Prostate gland (tissue), 2 donors: ENCODE data around the gene STK11. TPM values are rescaled to one million over a fixed set of nuclear protein-coding genes. Genes with fewer than 3 reads are reported as not detected.

ENCODE experiments used
- DNase-seq: peaks from one replicate; pipeline ENCODE4 v3.0.0-alpha.2; 2019; ENCODE audit warnings: low spot score
- H3K27ac ChIP-seq, 2 donors: fragments of 200-600 bp; sonication (generic); 2 replicates each; pipeline ENCODE4 v1.5.1; 2017 to 2019
- H3K27me3 ChIP-seq: fragments of 200-600 bp; sonication (generic); replicated peaks from 2 replicates; pipeline ENCODE4 v1.5.1; 2019; ENCODE audit not compliant: insufficient read depth
- H3K36me3 ChIP-seq, 2 donors: fragments of 200-600 bp; sonication (generic); 1 replicate in 1 of 2; 2 replicates in 1 of 2; pipeline versions ENCODE4 v1.5.1 to v1.8.1; 2017 to 2019
- H3K4me1 ChIP-seq: fragments of 200-600 bp; sonication (generic); replicated peaks from 2 replicates; pipeline ENCODE4 v1.5.1; 2019
- H3K4me3 ChIP-seq, 2 donors: fragments of 200-600 bp; sonication (generic); 2 replicates each; pipeline ENCODE4 v1.5.1; 2017 to 2019
- H3K9me3 ChIP-seq: fragments of 200-600 bp; sonication (generic); 2 replicates; pipeline ENCODE4 v1.5.1; 2017
- POLR2A ChIP-seq: fragments of 450-650 bp; IDR thresholded peaks from one replicate; pipeline ENCODE4 v1.6.1; 2016; ENCODE audit warnings: antibody characterized with exemption, mild to moderate bottlenecking
- POLR2AphosphoS5 ChIP-seq: sonication (generic); formaldehyde crosslinking; IDR thresholded peaks from one replicate; pipeline ENCODE4 v1.6.1; 2017; ENCODE audit warnings: antibody characterized with exemption
- WGBS: methylation state at CpG from one replicate; pipeline ENCODE4 v1.1.5; 2018; 5-methylcytosine and 5-hydroxymethylcytosine counted together
- intact Hi-C: fragments of 100-400 bp; cut with DNase I; formaldehyde crosslinking; loops from one replicate; pipeline ENCODE4 v1.14.2; 2022
- total RNA-seq, 2 donors: library from RNA; depleted of rRNA; stranded (reverse); fragments of >200 nt; gene quantifications; one replicate each; pipeline ENCODE4 v1.1.0, GENCODE V29; 2016
- TF ChIP-seq, protein P1 (sequence below), 4 experiments: fragments of 200-600 bp in 2 of 4; fragments of 450-650 bp in 2 of 4; sonication (generic) in 2 of 4; IDR thresholded peaks; 1 replicate in 3 of 4; 2 replicates in 1 of 4; pipeline ENCODE4 v1.5.1; 2016 to 2019; ENCODE audit warnings: antibody characterized with exemption in 4 of 4, mild to moderate bottlenecking in 2 of 4, moderate library complexity in 2 of 4

The STK11 gene
- total RNA-seq, 2 donors from 2014 or later = 75.1 to 157 TPM

DNA sequence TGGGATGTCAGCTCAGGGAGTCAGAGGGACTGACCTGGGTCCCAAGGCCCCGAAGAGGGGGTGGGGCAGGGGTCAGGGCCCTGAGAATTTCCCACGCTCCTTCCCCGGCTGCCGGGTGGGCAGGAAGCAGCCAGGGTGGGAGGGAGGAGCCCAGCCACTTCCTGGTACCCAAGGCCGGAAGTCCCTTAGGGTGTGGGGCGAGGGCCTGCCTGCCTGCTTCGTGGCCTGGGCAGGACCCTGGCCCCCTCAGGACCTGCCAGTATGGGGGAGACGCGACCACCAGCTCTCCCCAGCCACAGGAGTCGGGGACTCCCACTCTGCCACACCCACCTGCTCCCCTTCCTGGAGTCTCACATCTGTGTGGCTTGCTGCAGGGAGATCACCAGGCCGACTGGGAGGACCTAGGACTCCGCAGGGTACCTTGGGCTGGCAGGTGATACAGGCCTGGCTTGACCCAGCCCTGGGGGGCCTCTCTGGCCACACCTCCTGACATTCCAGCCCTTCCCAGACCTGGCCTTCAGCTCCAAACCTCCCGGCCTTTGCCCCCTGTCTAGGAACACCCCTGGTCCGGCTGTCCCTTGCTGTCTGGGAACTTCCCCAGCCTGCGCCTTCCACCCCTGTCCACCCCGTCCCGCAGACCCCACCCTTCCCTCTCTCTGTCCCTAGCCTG is 53.8 kb downstream of the STK11 start:
- H3K27ac ChIP-seq = peak overlapping the region; percentile 89 to 100
- no peaks in the 10 kb centered on the region for H3K27me3 ChIP-seq
- peaks cover 51% of the 10 kb centered on the region for H3K4me1 ChIP-seq
- 24% methylated on average over 17 of the region's 17 CpGs for WGBS
- H3K4me3 ChIP-seq = peak overlapping the region in 1 of 2 donors; percentile 10
- intact Hi-C loops = no loop called here
- peaks cover 13 to 26% of the 10 kb centered on the region in 2 donors for H3K36me3 ChIP-seq
- H3K9me3 ChIP-seq = no peaks in the 10 kb centered on the region
- DNase-seq = peak; percentile 62
- TF ChIP-seq, protein P1, sequence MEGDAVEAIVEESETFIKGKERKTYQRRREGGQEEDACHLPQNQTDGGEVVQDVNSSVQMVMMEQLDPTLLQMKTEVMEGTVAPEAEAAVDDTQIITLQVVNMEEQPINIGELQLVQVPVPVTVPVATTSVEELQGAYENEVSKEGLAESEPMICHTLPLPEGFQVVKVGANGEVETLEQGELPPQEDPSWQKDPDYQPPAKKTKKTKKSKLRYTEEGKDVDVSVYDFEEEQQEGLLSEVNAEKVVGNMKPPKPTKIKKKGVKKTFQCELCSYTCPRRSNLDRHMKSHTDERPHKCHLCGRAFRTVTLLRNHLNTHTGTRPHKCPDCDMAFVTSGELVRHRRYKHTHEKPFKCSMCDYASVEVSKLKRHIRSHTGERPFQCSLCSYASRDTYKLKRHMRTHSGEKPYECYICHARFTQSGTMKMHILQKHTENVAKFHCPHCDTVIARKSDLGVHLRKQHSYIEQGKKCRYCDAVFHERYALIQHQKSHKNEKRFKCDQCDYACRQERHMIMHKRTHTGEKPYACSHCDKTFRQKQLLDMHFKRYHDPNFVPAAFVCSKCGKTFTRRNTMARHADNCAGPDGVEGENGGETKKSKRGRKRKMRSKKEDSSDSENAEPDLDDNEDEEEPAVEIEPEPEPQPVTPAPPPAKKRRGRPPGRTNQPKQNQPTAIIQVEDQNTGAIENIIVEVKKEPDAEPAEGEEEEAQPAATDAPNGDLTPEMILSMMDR (IDR thresholded peaks at IDR 0.05) = no peak
- peak; percentile 46 for TF ChIP-seq POLR2A
- TF ChIP-seq POLR2AphosphoS5 = peak; percentile 55

DNA sequence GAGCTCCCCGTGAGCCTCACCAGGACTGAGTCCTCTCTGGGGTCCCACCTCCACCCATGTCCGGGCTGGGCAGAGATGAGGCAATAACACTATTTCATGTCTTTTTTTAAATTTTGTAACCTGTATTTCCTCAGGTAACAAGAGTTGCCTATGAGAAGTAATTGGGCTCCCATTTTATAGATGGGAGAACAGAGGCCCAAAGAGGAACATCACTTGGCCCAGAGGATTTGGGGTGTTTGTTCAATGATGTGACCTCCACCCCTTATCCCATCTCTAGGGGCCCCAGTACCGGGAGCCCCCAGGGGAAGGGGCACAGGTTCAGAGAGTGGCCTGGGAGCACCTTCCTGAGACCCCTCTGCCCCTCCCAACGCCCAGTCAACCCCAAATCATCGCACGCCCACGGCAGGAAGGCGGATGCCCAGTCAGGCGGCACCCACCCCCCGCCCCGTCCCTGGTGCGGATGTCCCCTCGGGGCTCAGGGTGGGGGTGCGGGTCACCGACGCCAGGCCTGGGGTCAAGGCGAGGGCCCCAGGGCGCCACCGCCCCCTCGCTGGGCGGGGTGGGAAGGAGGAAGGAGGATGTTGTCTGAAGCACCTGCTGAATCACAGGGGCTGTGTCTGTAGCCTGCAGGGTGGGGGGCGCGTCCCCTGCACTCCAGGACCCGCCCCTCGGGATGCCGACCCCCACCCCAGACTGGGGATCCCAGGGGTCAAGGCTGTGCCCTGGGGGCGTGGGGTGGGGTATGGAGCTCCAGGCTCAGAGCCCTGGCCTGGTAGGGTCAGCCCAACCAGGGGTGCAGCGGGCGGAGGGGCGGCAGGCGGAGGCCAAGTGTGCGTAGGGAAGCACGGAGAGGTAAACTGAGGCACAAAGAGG is 54.5 kb downstream of the STK11 start:
- WGBS = 21% methylated on average over 22 of the region's 33 CpGs
- peaks cover 43% of the 10 kb centered on the region for H3K4me1 ChIP-seq
- no peak for DNase-seq
- no peaks in the 10 kb centered on the region for H3K9me3 ChIP-seq
- TF ChIP-seq, protein P1 (IDR thresholded peaks at IDR 0.05) = no peak
- TF ChIP-seq POLR2A = peak; percentile 9
- peak overlapping the region; percentile 89 to 100 for H3K27ac ChIP-seq
- peak overlapping the region in 1 of 2 donors; percentile 45 for H3K4me3 ChIP-seq
- intact Hi-C loops = no loop called here
- H3K27me3 ChIP-seq = no peaks in the 10 kb centered on the region
- peaks cover 8 to 18% of the 10 kb centered on the region in 2 donors for H3K36me3 ChIP-seq

DNA sequence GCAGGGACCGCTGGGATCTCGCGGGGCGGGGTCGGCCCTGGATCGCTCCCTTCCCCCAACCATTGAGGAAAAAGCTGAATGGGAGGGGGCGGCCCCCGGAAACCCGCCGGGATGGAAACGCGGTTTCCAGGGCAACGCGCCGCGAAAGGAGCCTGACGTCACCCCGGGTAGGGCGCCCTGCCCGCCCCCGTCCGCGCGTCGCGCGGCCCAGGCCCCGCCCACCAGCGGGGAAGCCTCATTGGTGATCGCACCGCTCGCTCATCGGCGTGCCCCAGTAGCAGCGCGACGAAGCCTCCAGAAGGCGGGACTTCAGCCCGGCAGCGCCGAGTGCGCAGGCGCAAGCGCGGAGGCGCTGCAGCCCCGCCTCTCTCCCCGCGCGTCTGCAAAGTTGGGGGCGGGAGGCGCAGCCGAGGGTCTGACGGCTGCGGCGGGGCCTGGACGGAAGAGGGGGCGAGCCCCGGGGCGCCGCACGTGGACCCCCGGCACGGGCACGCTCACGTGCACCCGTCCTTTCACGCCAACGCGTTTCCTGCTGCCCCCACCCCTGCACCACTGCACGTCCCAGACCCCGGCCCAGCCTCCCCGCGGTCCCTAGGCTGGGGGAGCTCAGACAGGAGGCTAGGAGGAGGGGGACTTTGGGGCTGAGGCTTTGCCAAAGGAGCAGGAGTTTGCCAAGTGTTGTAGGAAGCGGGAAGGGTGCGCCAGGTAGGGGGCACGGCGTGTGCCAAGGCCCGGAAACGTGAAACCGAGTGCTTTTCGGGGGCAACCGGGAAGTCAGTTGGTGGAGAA is 55.4 kb downstream of the STK11 start:
- Histone ChIP-seq H3K9me3 (no peaks in the 10 kb centered on the region), H3K27me3 (no peaks in the 10 kb centered on the region), H3K4me3 (peak overlapping the region; percentile 45 to 64), H3K36me3 (peaks cover 2 to 10% of the 10 kb centered on the region in 2 donors), H3K27ac (peak overlapping the region; percentile 89 to 100), H3K4me1 (peaks cover 46% of the 10 kb centered on the region)
- intact Hi-C loops = no loop called here
- TF ChIP-seq POLR2AphosphoS5 (peak; percentile 83), POLR2A (peak; percentile 94)
- TF ChIP-seq, protein P1 (IDR thresholded peaks at IDR 0.05) = no peak
- DNase-seq = peak; percentile 95
- 1% methylated on average over 46 of the region's 83 CpGs for WGBS

DNA sequence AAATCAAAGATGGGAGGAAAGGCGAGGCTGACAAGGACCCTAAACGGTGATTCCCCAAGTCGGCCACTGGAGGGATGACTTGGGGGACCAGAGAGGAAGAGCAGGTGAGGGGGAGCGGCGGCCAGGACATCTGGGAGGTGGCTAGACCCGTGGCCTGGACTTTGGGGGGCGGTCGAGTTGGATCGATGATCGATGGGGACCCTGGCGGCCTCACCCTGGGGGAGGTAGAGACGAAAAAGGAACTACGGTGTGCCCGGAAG is 55.9 kb downstream of the STK11 start:
- Histone ChIP-seq H3K36me3 (peaks cover 0 to 7% of the 10 kb centered on the region in 2 donors), H3K4me3 (peak overlapping the region; percentile 45 to 64), H3K27ac (peak overlapping the region; percentile 89 to 100), H3K4me1 (peaks cover 51% of the 10 kb centered on the region), H3K27me3 (no peaks in the 10 kb centered on the region), H3K9me3 (no peaks in the 10 kb centered on the region)
- TF ChIP-seq, protein P1 (IDR thresholded peaks at IDR 0.05) = peak in 1 of 4 experiments; percentile 5
- TF ChIP-seq POLR2A = no peak
- no peak for TF ChIP-seq POLR2AphosphoS5
- intact Hi-C loops = no loop called here
- WGBS = 10% methylated on average over 14 of the region's 14 CpGs
- DNase-seq = no peak
